Endothelial cell of umbilical vein (primary cell): ENCODE data around the gene SEMA4A. TPM values are rescaled to one million over a fixed set of nuclear protein-coding genes. Genes with fewer than 3 reads are reported as not detected.

Source experiments
- BruUV-seq: library from RNA; stranded (reverse); fragments of 400-500 nt; replicated peaks from 2 replicates; lab custom pipeline; 2021; lab: Mats Ljungman, UMichigan
- CTCF ChIA-PET: fragments of 300-600, 350-600 bp; sonication (Branson Sonifier 250); formaldehyde crosslinking; loops from one replicate; lab custom pipeline; 2021; ENCODE audit warnings: antibody characterized with exemption, inconsistent platforms; lab: Charles Lee
- POLR2A ChIA-PET: fragments of 300-600, 350-600 bp; sonication (Branson Sonifier 250); formaldehyde crosslinking; loops from one replicate; lab custom pipeline; 2021; ENCODE audit warnings: antibody characterized with exemption, inconsistent platforms; lab: Charles Lee
- DNase-seq: peaks from one replicate; pipeline ENCODE4 v3.0.0-alpha.2; 2011; ENCODE audit warnings: low read depth, low spot score
- FAIRE-seq: peaks from 2 replicates; lab custom pipeline; 2011; peaks lifted over from hg19 to GRCh38; lab: Jason Lieb, UNC
- H2AFZ ChIP-seq: 2 replicates; pipeline ENCODE4 v1.6.0; 2012; ENCODE audit warnings: low read depth, low read length, control low read depth, inconsistent platforms
- H3K27ac ChIP-seq: 2 replicates; pipeline ENCODE4 v1.5.1; 2011; ENCODE audit warnings: low read depth, mild to moderate bottlenecking, control low read depth, low read length, moderate library complexity; ENCODE audit not compliant: insufficient read depth
- H3K27me3 ChIP-seq, 2 experiments: 2 replicates each; pipeline versions ENCODE4 v1.6.0 to v1.6.1; 2011; ENCODE audit warnings: low read length in 2 of 2, mixed read lengths in 1 of 2; ENCODE audit not compliant: control insufficient read depth in 2 of 2, insufficient read depth in 2 of 2
- H3K36me3 ChIP-seq, 2 experiments: 2 replicates in 1 of 2; 3 replicates in 1 of 2; pipeline ENCODE4 v1.5.1; 2011; ENCODE audit warnings: low read length in 2 of 2, mild to moderate bottlenecking in 1 of 2, moderate library complexity in 1 of 2; ENCODE audit not compliant: control insufficient read depth in 2 of 2, insufficient read depth in 2 of 2; ENCODE audit errors: extremely low read depth in 1 of 2
- H3K4me1 ChIP-seq: 3 replicates; pipeline ENCODE4 v1.5.1; 2011; ENCODE audit warnings: mild to moderate bottlenecking, low read length; ENCODE audit not compliant: control insufficient read depth, insufficient read depth; ENCODE audit errors: extremely low read depth
- H3K4me2 ChIP-seq: 2 replicates; pipeline ENCODE4 v1.6.1; 2011; ENCODE audit warnings: low read length, control low read depth, mixed read lengths; ENCODE audit not compliant: insufficient read depth
- H3K4me3 ChIP-seq, 3 experiments: fragments of 200-600 bp in 1 of 3; sonication (generic), shearing (Covaris generic) in 1 of 3; replicated peaks in 1 of 3; 2 replicates each; pipeline ENCODE4 v1.5.1; 2011 to 2016; ENCODE audit warnings: control low read depth in 3 of 3, low read length in 3 of 3, mild to moderate bottlenecking in 2 of 3, inconsistent platforms in 1 of 3, low read depth in 1 of 3, moderate library complexity in 1 of 3; ENCODE audit not compliant: insufficient read depth in 1 of 3
- H3K79me2 ChIP-seq: 2 replicates; pipeline ENCODE4 v1.6.0; 2012; ENCODE audit warnings: low read length, inconsistent platforms; ENCODE audit not compliant: control insufficient read depth, insufficient read depth
- H3K9ac ChIP-seq: replicated peaks from 2 replicates; pipeline ENCODE3; 2011; ENCODE audit warnings: low read length, control low read depth; ENCODE audit not compliant: insufficient read depth; ENCODE audit errors: extremely low read depth
- H3K9me1 ChIP-seq: replicated peaks from 3 replicates; pipeline ENCODE4 v1.6.0; 2011; ENCODE audit warnings: mild to moderate bottlenecking, low read length; ENCODE audit not compliant: control insufficient read depth, insufficient read depth; ENCODE audit errors: extremely low read depth
- H3K9me3 ChIP-seq: replicated peaks from 2 replicates; pipeline ENCODE4 v1.5.1; 2012; ENCODE audit warnings: low read length, inconsistent platforms; ENCODE audit not compliant: control insufficient read depth, insufficient read depth
- H4K20me1 ChIP-seq: replicated peaks from 2 replicates; pipeline ENCODE3; 2011; ENCODE audit warnings: mild to moderate bottlenecking, low read length; ENCODE audit not compliant: control insufficient read depth, insufficient read depth; ENCODE audit errors: extremely low read depth
- EZH2 ChIP-seq: IDR thresholded peaks from 2 replicates; pipeline ENCODE4 v1.6.1; 2012; ENCODE audit warnings: borderline replicate concordance, low read depth, mild to moderate bottlenecking, moderate library complexity, low read length, inconsistent platforms; ENCODE audit not compliant: severe bottlenecking
- JUN ChIP-seq: IDR thresholded peaks from 2 replicates; pipeline ENCODE4 v1.6.1; 2011; ENCODE audit warnings: borderline replicate concordance, low read depth; ENCODE audit not compliant: insufficient read length, insufficient read depth
- POLR2A ChIP-seq: IDR thresholded peaks from 2 replicates; pipeline ENCODE4 v1.6.1; 2012; ENCODE audit warnings: low read depth, mild to moderate bottlenecking, control low read depth, low read length
- dilution Hi-C: fragments of 300-500 bp; cut with MboI; formaldehyde crosslinking; loops from one replicate; pipeline ENCODE4 v1.15.0; 2019; ENCODE audit warnings: low sequenced_read_pairs; ENCODE audit not compliant: extremely low pct_ligation_motif_present
- intact Hi-C: fragments of 100-400 bp; cut with micrococcal nuclease; formaldehyde crosslinking; loops from one replicate; pipeline ENCODE4 v1.10.0; 2022
- polyA plus RNA-seq, 4 experiments: library from polyadenylated mRNA; depleted of rRNA in 3 of 4; stranded (reverse) in 3 of 4; unstranded in 1 of 4; fragments of >200 nt; gene quantifications; 2 replicates each; pipeline versions ENCODE4 v1.2.1 to v1.2.3, GENCODE V29; 2011 to 2012; ENCODE audit warnings: missing spikeins in 1 of 4
- total RNA-seq: library from RNA; stranded (reverse); gene quantifications from 2 replicates; pipeline ENCODE4 v1.2.3, GENCODE V29; 2021
- TF ChIP-seq, protein P1 (sequence below), 2 donors: IDR thresholded peaks; 1 replicate in 1 of 2; 2 replicates in 1 of 2; pipeline ENCODE4 v1.5.1; 2011; ENCODE audit warnings: low read length in 2 of 2, mild to moderate bottlenecking in 2 of 2, moderate library complexity in 2 of 2, control low read depth in 1 of 2, inconsistent platforms in 1 of 2, low read depth in 1 of 2; ENCODE audit not compliant: insufficient read depth in 1 of 2; ENCODE audit errors: extremely low read depth in 1 of 2
- TF ChIP-seq, protein P2 (sequence below): IDR thresholded peaks from 2 replicates; pipeline ENCODE4 v1.6.1; 2011; ENCODE audit not compliant: insufficient read depth, insufficient read length

The SEMA4A gene
- total and polyA plus RNA-seq, 2 donors (not counting 3 experiments of a cell fraction or from before 2014, with no cell fraction given): 1.5 to 1.6 TPM

DNA sequence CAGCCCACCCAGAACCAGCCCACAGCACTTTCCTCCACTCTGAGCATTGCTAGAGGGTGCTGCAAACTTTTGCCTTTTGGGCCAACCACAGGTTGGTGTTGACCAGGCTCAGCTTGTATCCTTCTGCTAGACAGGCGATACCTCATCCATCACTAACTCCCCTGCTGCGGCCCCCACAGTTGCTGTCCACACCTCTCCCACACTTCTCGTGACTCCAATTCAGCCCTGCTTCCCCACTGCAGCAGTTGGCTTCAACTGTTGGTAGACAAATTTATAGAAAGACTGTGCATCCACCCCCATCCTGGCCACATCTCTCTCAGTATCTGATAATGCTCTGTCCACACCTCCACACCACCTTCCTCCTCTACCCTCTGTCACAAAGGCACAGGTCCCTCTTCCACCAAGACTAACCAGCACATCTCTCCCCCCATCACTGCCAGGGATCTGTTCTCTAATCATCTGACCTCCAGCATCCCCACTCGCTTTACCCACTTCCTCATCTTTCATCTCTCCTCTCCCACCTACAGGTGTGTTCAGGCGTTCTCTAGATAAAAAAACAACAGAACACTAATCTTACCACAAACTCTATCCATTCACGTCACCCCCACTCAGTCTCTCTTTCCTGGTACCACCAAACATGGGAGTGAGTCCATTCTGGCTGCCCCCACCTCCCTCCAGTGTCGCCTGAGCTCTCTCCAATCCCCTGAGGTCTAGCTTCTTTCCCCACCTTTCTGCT, 24.7 kb downstream of the SEMA4A start:
- Histone ChIP-seq H3K9me1 (no peaks in the 10 kb centered on the region), H3K9me3 (no peaks in the 10 kb centered on the region), H3K4me3 (no peak overlapping the region), H3K4me1 (no peaks in the 10 kb centered on the region), H4K20me1 (no peaks in the 10 kb centered on the region), H3K27me3 (peaks cover 2 to 4% of the 10 kb centered on the region in 2 experiments), H3K79me2 (no peaks in the 10 kb centered on the region), H3K36me3 (no peaks in the 10 kb centered on the region), H3K27ac (no peak overlapping the region), H3K9ac (no peak overlapping the region), H2AFZ (no peak overlapping the region), H3K4me2 (no peak overlapping the region)
- DNase-seq (no peak), FAIRE-seq (no peak)
- BruUV-seq: no TSS peak
- intact Hi-C loops (no loop called here), dilution Hi-C loops (no loop called here)
- no peak for TF ChIP-seq JUN
- TF ChIP-seq, protein P1, sequence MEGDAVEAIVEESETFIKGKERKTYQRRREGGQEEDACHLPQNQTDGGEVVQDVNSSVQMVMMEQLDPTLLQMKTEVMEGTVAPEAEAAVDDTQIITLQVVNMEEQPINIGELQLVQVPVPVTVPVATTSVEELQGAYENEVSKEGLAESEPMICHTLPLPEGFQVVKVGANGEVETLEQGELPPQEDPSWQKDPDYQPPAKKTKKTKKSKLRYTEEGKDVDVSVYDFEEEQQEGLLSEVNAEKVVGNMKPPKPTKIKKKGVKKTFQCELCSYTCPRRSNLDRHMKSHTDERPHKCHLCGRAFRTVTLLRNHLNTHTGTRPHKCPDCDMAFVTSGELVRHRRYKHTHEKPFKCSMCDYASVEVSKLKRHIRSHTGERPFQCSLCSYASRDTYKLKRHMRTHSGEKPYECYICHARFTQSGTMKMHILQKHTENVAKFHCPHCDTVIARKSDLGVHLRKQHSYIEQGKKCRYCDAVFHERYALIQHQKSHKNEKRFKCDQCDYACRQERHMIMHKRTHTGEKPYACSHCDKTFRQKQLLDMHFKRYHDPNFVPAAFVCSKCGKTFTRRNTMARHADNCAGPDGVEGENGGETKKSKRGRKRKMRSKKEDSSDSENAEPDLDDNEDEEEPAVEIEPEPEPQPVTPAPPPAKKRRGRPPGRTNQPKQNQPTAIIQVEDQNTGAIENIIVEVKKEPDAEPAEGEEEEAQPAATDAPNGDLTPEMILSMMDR (IDR thresholded peaks at IDR 0.05; ENCODE audit: extremely low read depth in 1 of 2, insufficient read depth in 1 of 2, low read depth in 1 of 2, low read length in 2 of 2): no peak
- TF ChIP-seq, protein P2, sequence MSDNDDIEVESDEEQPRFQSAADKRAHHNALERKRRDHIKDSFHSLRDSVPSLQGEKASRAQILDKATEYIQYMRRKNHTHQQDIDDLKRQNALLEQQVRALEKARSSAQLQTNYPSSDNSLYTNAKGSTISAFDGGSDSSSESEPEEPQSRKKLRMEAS: no peak
- TF ChIP-seq POLR2A: no peak
- no peak for TF ChIP-seq EZH2
- CTCF ChIA-PET: no interaction called here
- POLR2A ChIA-PET: interaction anchor here (0.7 kb wide), 1 partner anchor 130 kb away, joined by 4 read pairs; no protein-coding TSS in a partner anchor
